ENCODE data around the gene CAT.
A peak's percentile ranks its signal among the peaks of the same experiment; 100 is the strongest.

The CAT gene

DNA sequence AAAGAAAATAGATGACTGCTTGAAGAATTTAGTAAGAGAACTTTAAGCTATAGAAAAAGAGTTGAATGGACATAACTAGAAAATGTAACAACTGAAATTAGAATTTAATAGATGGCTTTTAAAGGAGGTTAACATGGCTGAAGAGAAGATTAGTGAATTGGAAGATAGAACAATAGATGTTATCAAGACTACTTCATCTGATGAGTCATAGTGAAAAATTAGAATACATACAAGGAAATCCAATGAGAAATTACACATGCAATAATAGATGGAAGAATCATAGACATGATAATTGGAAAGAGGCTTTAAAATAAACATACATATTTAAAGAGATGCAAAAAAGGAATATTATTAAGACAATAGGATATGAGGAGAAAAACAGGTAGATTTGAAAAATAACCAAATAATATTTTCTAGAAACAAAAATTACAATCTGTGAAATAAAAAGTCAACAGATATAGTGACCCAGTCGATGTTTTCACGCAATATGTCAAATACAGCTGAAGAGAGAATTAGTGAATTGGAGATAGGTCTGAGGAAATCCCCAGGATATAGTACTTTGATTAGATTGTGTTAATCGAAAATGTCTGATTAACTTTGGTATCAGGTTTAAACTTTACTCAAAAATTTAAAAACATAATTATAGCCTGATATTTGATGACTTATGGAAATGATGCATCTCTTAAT is 28.2 kb downstream of the CAT start:
- Histone ChIP-seq H3K9me3 (no peaks in the 10 kb centered on the region), H3K36me3 (peaks cover 94% of the 10 kb centered on the region), H3K4me1 (ENCODE audit: control insufficient read depth in 1 of 2, insufficient read depth in 1 of 2, low read depth in 1 of 2, low read length in 1 of 2) (peaks cover 0 to 3% of the 10 kb centered on the region in 2 experiments), H3K4me3 (ENCODE audit: low read depth in 1 of 2, low read length in 1 of 2) (no peak overlapping the region), H3K27me3 (no peaks in the 10 kb centered on the region), H3K27ac (no peak overlapping the region)
- TF ChIP-seq, protein P1, sequence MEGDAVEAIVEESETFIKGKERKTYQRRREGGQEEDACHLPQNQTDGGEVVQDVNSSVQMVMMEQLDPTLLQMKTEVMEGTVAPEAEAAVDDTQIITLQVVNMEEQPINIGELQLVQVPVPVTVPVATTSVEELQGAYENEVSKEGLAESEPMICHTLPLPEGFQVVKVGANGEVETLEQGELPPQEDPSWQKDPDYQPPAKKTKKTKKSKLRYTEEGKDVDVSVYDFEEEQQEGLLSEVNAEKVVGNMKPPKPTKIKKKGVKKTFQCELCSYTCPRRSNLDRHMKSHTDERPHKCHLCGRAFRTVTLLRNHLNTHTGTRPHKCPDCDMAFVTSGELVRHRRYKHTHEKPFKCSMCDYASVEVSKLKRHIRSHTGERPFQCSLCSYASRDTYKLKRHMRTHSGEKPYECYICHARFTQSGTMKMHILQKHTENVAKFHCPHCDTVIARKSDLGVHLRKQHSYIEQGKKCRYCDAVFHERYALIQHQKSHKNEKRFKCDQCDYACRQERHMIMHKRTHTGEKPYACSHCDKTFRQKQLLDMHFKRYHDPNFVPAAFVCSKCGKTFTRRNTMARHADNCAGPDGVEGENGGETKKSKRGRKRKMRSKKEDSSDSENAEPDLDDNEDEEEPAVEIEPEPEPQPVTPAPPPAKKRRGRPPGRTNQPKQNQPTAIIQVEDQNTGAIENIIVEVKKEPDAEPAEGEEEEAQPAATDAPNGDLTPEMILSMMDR (IDR thresholded peaks at IDR 0.05): no peak

DNA sequence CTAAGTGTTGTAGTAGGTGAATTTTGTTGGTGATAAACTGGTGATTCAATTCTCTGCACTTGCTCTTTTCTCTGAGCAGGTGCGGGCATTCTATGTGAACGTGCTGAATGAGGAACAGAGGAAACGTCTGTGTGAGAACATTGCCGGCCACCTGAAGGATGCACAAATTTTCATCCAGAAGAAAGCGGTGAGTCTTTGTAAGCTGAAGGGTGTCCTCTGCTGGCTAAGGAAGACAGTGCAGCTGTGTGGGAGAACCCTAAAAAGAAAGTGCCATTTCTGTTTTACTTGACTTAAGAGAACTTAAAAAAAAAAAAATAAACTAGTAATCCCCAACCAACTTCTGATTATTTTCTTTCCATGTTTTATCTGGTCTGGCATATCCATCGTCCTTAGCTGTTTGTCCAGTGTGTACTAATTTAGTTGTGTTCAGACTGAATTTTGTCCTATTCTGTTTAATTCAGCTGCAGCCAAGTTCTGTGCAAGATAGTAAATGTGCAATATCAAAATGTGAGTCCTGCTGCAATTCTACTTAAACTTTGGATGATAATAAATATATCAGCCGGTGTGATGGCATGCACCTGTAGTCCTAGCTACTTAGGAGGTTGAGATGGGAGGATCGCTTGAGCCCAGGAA is 29.6 kb downstream of the CAT start:
- Histone ChIP-seq H3K27ac (peak overlapping the region; percentile 19), H3K36me3 (peaks cover 95% of the 10 kb centered on the region), H3K4me1 (ENCODE audit: control insufficient read depth in 1 of 2, insufficient read depth in 1 of 2, low read depth in 1 of 2, low read length in 1 of 2) (peaks cover 0 to 3% of the 10 kb centered on the region in 2 experiments), H3K27me3 (no peaks in the 10 kb centered on the region), H3K4me3 (ENCODE audit: low read depth in 1 of 2, low read length in 1 of 2) (no peak overlapping the region), H3K9me3 (no peaks in the 10 kb centered on the region)
- TF ChIP-seq, protein P1 (IDR thresholded peaks at IDR 0.05): peak; percentile 82

DNA sequence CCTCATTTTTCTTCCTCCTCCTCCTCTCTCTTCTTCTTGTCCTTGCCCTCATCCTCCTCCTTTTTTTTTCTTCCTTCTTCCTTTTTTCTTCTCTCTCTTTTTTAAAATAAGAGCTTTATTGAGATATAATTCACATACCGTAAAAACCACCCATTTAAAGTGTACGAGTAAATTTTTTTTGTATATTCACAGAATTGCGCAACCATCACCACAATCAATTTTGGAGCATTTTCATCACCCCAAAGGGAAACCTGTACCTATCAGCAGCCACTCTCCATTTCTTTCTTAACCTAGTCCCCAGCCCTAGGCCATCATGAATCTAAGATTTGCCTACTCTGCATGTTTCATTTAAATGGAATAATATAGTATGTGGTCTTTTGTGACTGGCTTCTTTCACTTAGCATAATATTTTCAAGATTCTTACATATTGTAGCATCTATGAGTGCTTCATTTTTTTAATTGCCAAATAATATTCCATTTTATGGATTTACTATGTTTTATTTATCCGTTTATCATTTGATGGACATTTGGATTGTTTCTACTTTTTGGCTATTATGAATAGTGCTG is 35.0 kb downstream of the CAT start:
- Histone ChIP-seq H3K27me3 (no peaks in the 10 kb centered on the region), H3K27ac (no peak overlapping the region), H3K4me3 (ENCODE audit: low read depth in 1 of 2, low read length in 1 of 2) (no peak overlapping the region), H3K36me3 (peaks cover 62% of the 10 kb centered on the region), H3K9me3 (no peaks in the 10 kb centered on the region), H3K4me1 (ENCODE audit: control insufficient read depth in 1 of 2, insufficient read depth in 1 of 2, low read depth in 1 of 2, low read length in 1 of 2) (no peaks in the 10 kb centered on the region)
- TF ChIP-seq, protein P1 (IDR thresholded peaks at IDR 0.05): no peak

DNA sequence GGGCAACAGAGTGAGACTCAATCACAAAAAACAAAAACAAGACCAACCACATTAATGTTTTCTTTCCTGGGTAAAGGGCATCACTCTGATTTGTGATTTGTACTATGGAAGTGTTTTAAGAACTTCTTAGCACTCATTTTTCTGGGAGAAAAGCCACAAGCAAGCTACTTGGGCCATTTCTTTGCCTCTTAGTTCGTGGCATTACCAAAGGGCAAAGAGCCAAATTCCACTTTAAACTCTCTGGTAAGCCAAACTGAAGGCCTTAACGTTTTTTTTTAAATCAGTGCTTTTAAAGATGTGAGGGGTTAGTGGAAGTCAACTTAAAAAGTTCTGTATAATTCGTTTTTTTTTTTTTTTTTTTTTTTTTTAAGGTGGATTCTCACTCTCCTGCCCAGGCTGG is 36.9 kb downstream of the CAT start:
- no peak overlapping the region for H3K4me3 ChIP-seq (ENCODE audit: low read depth in 1 of 2, low read length in 1 of 2)
- no peaks in the 10 kb centered on the region for H3K4me1 ChIP-seq (ENCODE audit: control insufficient read depth in 1 of 2, insufficient read depth in 1 of 2, low read depth in 1 of 2, low read length in 1 of 2)
- no peaks in the 10 kb centered on the region for H3K9me3 ChIP-seq
- H3K27me3 ChIP-seq: no peaks in the 10 kb centered on the region
- H3K36me3 ChIP-seq: peaks cover 43% of the 10 kb centered on the region
- H3K27ac ChIP-seq: no peak overlapping the region
- TF ChIP-seq, protein P1 (IDR thresholded peaks at IDR 0.05): no peak

DNA sequence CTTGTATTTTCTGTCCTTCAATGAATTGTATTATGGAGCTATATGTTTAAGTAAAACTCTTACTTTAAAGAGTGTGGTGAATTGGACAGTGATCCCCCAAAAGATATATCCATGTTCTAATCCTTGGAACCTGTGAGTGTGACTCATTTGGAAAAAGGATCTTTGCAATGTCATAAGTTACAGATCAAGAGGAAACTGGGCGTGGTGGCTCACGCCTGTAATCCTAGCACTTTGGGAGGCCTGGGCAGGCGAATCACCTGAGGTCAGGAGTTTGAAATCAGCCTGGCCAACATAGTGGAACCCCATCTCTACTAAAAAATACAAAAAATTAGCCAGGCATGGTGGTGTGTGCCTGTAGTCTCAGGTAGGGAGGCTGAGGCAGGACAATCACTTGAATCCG is 38.1 kb downstream of the CAT start:
- H3K27me3 ChIP-seq: no peaks in the 10 kb centered on the region
- H3K4me1 ChIP-seq (ENCODE audit: control insufficient read depth in 1 of 2, insufficient read depth in 1 of 2, low read depth in 1 of 2, low read length in 1 of 2): no peaks in the 10 kb centered on the region
- H3K4me3 ChIP-seq (ENCODE audit: low read depth in 1 of 2, low read length in 1 of 2): no peak overlapping the region
- H3K9me3 ChIP-seq: no peaks in the 10 kb centered on the region
- TF ChIP-seq, protein P1 (IDR thresholded peaks at IDR 0.05): no peak
- peaks cover 31% of the 10 kb centered on the region for H3K36me3 ChIP-seq
- H3K27ac ChIP-seq: no peak overlapping the region

All from neutrophil (primary cell).